ENCODE results near the gene RPTOR.

RPTOR gene

DNA sequence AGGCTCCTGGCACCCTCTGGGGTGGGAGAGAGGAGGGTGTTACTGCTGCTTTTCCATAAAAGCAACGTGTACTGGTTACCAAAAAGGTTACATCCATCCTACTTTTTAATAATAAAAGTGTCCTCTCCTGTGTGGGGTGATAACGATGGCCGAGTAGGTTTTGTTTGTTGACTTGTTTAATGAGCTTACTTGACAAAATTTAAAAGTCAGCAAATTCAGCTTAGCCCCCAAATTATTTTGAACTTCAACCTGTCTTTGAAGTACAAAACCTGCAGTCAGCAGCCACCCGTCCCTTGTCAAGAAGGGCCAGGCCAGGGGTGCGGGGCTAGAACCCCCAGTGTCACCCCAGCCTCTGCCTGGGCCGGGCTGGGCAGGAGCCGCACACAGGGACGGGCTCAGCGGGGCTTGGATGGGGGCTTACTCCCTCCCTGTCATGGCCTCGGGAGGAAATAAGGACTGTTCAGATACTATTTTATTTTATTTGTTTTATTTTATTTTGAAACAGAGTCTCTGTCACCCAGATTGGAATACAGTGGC lies 343.1 kb downstream of the RPTOR start:
- Mint-ChIP-seq H3K9me3 (no peaks in the 10 kb centered on the region), H3K4me1 (peaks cover 34% of the 10 kb centered on the region), H3K27me3 (no peaks in the 10 kb centered on the region), H3K36me3 (peaks cover 10% of the 10 kb centered on the region), H3K4me3 (no peak overlapping the region), H3K27ac (no peak overlapping the region)

DNA sequence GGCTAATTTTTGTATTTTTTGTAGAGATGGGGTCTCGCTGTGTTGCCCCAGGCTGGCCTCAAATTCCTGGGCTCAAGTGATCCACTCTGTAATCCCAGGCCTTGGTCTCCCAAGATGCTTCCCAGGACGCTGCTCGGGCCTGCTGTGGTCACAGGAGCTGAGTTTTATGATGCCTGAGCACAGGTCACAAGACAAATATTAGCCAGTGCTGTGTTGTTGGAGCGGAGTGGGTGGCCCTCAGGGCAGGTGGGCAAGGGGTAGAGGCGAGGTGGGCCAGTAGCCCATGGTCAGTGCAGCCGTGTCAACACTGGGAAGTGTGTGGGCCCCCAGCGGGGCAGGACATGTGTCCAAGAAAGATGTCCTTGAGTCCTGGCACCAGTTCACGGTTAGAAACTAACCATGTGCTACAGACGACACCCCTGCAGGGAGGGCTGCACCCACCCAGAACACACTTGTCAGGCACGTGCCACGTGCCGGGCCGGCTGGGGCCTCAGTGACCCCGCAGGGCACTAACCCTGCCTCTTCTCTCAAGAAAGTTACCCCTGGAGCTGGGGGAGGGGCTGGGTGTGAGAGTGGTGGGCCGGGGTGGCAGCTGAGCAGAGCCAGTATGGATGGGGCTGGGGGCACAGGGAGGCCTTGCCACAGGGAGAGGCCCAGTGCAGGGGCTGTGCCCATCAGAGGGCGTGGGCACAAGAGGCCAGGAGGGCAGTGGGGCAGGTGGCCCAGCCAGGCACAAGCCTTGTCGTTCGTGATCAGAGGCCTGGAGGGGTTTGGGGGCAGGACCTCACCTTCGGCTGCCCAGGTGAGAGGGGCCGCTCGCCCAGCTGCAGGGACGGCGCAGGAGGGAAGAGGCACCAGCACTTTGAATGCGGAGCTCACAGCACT lies 343.9 kb downstream of the RPTOR start:
- Mint-ChIP-seq H3K36me3 (peaks cover 11% of the 10 kb centered on the region), H3K27ac (peak overlapping the region; percentile 97), H3K9me3 (no peaks in the 10 kb centered on the region), H3K4me3 (peak overlapping the region; percentile 66), H3K4me1 (peaks cover 42% of the 10 kb centered on the region), H3K27me3 (no peaks in the 10 kb centered on the region)

DNA sequence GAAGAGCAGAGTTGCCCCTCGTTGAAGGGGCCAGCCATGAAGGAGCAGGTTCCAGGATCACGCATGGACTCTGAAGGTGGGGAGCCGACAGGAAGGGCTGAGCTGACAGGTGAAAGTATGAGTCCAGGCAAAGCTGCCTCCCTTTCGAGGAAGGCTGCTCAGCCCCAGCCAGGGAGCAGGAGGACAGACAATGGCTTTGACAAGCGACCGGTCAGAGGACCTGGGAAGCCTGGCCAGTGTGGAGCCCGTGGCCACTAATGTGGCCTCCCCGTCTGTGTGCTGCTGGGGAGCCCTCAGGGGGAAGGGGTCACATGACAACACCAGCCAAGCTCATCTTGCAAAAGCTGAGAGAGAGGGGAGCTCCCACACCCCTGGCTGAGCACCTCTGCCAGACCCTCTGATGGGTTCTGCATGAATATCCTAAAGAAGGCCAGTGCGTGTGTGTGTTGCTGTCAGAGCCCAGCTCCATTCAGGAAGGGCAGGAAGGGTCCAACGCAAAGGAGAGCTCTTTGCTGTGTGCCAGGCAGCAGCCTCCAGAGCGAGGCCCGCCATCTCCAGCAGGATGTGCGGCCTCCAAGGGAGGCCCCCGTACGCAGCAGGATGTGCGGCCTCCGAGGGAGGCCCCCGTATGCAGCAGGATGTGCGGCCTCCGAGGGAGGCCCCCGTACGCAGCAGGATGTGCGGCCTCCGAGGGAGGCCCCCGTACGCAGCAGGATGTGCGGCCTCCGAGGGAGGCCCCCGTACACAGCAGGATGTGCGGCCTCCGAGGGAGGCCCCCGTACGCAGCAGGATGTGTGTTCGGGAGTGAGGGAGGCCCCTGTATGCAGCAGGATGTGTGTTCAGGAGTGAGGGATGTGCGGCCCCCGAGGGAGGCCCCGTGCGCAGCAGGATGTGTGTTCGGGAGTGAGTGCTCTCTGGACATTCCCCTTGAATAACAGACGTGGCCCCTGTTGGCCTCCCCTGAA lies 344.9 kb downstream of the RPTOR start:
- peak overlapping the region; percentile 67 for H3K4me3 Mint-ChIP-seq
- peaks cover 15% of the 10 kb centered on the region for H3K36me3 Mint-ChIP-seq
- no peaks in the 10 kb centered on the region for H3K27me3 Mint-ChIP-seq
- H3K4me1 Mint-ChIP-seq, result peaks cover 51% of the 10 kb centered on the region
- H3K9me3 Mint-ChIP-seq, result no peaks in the 10 kb centered on the region
- H3K27ac Mint-ChIP-seq, result peak overlapping the region; percentile 97

DNA sequence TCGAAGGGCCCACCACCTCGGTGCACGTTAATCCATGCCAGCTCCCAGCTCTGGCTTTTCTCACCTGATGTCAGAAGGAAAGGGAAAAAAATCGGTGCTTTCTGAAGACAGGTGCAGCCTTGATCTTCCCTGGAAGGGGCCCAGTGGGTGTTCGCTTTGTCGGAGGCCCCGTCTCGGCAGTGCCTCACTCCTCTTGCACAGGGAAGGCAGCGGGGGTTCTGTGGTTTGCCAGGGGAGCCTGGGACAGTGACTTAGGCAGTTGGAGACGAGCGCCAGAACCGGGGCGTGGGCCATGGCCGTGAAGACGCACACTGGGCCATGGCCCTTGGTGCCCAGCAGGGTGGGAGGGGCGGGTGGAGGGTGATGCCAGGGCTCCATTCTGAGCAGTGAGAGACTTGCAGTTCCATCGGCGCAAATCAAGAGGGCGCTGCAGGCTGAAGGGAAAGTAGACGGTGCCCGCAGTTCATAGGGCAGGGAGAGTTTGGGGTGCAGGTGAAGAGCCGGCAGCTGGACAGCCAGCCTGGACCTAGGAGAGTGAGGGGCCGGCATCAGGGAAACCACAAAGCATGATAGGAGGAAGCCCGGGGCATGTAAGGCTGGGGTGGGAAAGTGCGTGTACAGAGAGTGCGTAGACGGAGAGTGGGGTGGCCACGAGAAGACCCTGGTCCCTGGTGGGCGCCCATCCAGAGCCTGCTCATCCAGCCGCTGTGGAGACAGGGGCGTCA lies 345.7 kb downstream of the RPTOR start:
- Mint-ChIP-seq H3K27ac (peak overlapping the region; percentile 91), H3K36me3 (peaks cover 21% of the 10 kb centered on the region), H3K27me3 (no peaks in the 10 kb centered on the region), H3K9me3 (no peaks in the 10 kb centered on the region), H3K4me1 (peaks cover 58% of the 10 kb centered on the region), H3K4me3 (peak overlapping the region; percentile 71)

DNA sequence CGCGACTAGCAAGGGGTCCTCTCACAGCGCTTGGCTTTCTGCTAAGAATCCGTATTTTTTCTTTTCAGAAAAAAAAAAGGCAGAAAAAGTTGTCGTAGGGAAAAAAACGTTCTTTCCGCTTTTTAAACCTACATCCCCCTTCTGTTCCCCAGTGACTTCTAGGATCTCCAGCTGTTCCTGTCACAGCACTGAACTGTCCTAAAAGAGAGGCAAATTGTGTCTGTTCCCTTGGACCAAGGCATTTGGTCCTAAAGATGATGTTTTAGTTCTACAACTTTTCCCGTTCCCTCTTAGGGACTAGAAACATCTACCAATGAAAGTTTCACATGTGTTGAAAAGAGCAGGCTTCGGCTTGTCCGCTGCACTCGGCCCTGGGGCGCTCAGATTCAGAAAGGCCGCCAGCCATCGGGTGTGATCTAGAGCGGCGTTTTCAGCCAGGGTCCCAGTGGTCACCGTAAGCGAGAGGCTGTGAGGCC lies 346.3 kb downstream of the RPTOR start:
- H3K4me1 Mint-ChIP-seq, result peaks cover 64% of the 10 kb centered on the region
- H3K27me3 Mint-ChIP-seq, result no peaks in the 10 kb centered on the region
- peak overlapping the region; percentile 91 for H3K27ac Mint-ChIP-seq

DNA sequence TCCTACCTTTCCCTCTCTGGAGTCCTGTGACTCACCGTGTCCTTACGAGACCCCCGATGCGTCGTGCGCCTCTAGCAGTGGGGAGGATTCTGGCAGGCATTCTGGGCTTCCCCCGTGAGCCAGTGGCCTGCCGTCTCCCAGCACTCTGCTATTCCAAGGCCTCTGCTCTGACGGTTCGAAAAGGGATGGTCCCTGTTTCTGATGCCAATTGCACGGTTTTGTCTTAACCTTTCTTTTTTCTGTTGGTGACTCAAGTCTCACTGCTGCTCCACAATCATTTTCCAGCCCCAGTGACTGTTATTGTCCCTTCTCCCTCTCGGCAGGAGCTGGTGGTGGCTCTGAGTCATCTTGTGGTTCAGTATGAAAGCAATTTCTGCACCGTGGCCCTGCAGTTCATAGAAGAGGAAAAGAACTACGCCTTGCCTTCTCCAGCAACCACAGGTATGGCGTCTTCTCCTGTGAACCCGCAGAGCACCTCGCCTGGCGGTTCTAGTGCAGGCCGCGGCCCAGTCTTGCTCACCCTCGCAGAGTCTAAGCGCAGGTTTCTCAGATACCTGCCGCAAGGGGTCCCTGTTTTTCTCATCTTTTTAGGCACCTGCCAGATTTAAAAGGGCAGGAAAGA lies 346.9 kb downstream of the RPTOR start:
- Mint-ChIP-seq H3K27ac (peak overlapping the region; percentile 91), H3K9me3 (no peaks in the 10 kb centered on the region), H3K27me3 (no peaks in the 10 kb centered on the region), H3K4me1 (peaks cover 66% of the 10 kb centered on the region), H3K4me3 (peak overlapping the region; percentile 71), H3K36me3 (peaks cover 27% of the 10 kb centered on the region)

More for the DNA sequence above, 346.3 kb downstream of the RPTOR start:
- Mint-ChIP-seq H3K36me3 (peaks cover 25% of the 10 kb centered on the region), H3K9me3 (no peaks in the 10 kb centered on the region), H3K4me3 (peak overlapping the region; percentile 71)

DNA sequence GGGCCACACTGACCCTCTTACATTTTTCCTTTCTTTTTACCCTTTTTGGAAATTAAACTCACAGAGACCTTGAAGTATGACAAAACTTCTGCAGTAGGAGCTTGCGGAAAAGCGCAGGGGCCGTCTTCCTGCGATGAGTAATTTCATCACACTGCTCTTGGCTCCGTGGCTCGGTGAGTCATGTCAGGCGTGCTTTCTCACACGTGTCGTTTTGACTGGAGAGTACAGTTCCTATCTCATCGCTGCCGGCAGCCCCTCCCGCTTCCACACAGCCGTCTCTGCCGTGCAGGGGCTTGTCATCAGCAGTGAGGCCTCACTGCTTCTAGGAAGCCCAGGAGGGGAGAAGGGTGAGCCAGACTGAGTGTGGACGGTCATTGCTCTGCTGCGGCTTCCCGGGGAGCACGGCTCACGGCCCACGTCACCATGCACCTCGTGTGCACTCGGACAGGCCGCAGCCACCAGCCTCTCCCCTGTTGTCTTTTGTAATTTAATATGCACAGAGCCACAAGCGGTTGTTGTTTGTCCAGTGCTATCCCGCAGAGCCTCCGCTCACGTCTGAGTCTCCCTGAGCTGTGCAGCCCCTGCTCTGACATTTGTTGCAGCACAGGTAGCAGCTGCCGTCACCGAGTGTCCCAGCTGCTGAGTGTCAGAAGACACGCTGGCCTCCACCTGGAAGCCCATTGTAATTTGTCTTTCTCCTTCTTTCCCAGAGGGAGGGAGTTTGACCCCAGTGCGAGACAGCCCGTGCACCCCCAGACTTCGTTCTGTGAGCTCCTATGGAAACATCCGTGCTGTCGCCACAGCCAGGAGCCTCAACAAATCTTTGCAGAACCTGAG lies 347.6 kb downstream of the RPTOR start:
- peaks cover 28% of the 10 kb centered on the region for H3K36me3 Mint-ChIP-seq
- H3K9me3 Mint-ChIP-seq, result no peaks in the 10 kb centered on the region
- no peaks in the 10 kb centered on the region for H3K27me3 Mint-ChIP-seq
- peaks cover 66% of the 10 kb centered on the region for H3K4me1 Mint-ChIP-seq
- H3K4me3 Mint-ChIP-seq, result peak overlapping the region; percentile 71
- peak overlapping the region; percentile 91 for H3K27ac Mint-ChIP-seq

DNA sequence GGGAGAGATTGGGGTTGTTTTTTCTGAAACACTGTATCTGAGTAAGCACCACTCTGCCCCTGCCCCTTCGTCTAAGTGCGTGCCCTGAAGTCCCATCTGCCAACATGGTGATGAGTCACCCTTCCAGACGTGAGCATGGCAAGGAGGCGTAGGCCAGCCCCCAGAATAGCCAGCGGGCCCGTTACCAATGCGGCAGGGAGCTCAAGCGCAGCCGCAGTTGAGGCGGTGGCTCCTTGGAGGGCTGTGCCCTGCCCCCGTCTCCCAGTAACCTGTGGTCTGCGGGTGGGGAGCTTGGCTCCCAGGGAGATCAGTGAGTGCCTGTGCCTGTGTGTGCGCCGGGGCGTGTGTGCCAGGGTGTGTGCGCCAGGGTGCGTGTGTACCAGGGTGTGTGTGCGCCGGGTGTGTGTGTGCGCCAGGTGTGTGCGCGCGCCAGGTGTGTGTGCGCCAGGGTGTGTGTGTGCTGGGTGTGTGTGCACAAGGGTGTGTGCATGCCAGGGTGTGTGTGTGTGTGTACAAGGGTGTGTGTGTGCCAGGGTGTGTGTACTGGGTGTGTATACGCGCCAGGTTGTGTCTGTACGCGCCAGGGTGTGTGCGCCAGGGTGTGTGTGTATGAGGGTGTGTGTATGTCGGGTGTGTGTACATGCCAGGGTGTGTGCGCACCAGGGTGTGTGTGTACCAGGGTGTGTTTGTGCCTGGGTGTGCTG lies 348.4 kb downstream of the RPTOR start:
- peak overlapping the region; percentile 91 for H3K27ac Mint-ChIP-seq
- peaks cover 31% of the 10 kb centered on the region for H3K36me3 Mint-ChIP-seq
- H3K4me1 Mint-ChIP-seq, result peaks cover 71% of the 10 kb centered on the region
- H3K27me3 Mint-ChIP-seq, result no peaks in the 10 kb centered on the region
- peak overlapping the region; percentile 71 for H3K4me3 Mint-ChIP-seq
- no peaks in the 10 kb centered on the region for H3K9me3 Mint-ChIP-seq

DNA sequence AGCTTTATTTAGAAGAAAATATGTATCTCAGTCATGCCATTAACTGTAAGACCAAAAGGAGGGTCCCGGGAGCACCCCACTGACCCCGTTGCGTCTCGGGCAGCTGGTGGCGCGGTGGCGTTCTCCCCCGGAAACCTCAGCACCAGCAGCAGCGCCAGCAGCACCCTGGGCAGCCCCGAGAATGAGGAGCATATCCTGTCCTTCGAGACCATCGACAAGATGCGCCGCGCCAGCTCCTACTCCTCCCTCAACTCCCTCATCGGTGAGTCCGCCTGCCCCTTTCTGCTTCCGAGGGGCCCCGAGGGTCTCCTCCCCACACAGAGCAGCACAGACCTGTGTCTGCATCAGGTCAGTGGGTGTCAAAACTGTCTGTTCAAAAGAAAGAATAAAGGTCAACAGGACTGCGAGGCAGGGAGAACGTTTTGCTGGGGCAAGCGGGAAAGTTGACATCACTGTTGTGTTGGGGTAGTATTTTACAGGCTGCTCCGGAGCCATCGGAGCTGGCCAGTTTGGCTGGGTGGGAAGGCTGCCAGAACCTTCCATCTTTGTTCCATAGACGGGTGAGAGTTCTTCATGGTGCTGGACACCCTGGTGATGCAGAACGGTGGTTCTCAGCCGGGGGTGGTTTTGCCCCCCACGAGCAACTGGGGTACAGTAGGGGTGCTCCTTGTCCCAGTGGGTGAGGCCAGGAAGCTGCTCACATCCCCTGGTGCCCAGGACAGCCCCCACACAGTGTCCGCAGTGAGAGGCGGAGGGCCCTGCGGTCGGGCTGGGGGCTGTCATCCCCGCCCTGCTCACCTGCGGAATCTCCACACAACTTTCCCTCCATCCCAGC lies 349.2 kb downstream of the RPTOR start:
- Mint-ChIP-seq H3K4me1 (peaks cover 76% of the 10 kb centered on the region), H3K27me3 (no peaks in the 10 kb centered on the region), H3K36me3 (peaks cover 32% of the 10 kb centered on the region), H3K4me3 (peak overlapping the region; percentile 71), H3K9me3 (no peaks in the 10 kb centered on the region), H3K27ac (peak overlapping the region; percentile 96)

DNA sequence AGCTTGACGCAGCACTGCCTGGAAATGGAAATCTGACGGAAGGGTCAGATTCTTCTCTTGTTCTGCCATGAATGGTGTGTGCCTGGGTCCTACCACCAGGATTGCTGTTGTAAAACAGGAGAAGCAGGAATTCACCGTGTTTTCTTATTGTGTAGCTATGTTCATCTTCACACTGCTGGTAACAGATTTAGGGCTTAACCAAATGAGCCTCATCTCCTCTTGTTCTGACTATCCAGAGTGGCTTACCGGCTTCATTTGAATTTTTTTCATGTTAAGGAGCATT lies 349.7 kb downstream of the RPTOR start:
- H3K27me3 Mint-ChIP-seq, result no peaks in the 10 kb centered on the region
- H3K9me3 Mint-ChIP-seq, result no peaks in the 10 kb centered on the region
- peak overlapping the region; percentile 96 for H3K27ac Mint-ChIP-seq
- peaks cover 76% of the 10 kb centered on the region for H3K4me1 Mint-ChIP-seq
- H3K4me3 Mint-ChIP-seq, result peak overlapping the region; percentile 66
- H3K36me3 Mint-ChIP-seq, result peaks cover 31% of the 10 kb centered on the region

DNA sequence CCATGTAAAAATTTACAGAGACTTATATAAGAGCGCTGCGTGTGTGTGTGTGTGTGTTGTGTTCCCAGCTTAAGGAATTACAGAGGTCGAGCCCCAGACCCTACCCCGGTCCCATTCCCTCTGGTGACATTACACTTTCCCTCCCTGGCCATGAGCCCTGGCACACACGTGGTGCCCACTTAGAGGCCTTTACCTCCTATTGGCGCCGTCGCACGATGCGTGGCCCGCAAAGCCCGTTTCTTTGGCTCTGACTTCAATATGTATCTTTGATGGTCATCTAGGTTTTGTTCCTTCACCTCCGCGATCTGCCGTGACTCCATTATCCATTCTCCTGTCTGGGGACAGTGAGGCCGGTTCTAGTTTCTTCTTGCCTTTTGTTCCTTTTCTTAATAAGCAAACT lies 350.1 kb downstream of the RPTOR start:
- Mint-ChIP-seq H3K27me3 (no peaks in the 10 kb centered on the region), H3K36me3 (peaks cover 32% of the 10 kb centered on the region), H3K4me1 (peaks cover 80% of the 10 kb centered on the region), H3K9me3 (no peaks in the 10 kb centered on the region), H3K27ac (peak overlapping the region; percentile 96), H3K4me3 (peak overlapping the region; percentile 66)

DNA sequence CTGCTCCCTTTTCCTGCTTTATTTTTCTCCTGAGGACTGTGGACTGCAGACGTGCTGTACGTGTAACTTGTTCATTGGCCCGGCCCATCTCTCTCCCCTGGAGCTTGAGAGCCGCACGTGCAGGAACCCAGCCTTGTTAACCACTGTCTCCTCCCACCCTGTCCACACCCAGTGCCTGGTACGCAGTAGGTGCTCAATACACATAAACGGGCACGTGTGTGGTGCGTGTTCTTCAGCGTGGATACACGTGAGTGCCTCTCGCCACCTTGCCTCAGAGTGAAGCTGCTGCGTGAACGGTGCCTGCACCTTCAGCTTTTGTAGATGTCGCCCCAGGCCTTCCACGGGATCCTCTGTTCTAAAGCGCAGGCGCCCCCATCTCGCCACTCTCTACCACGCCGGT lies 350.7 kb downstream of the RPTOR start:
- Mint-ChIP-seq H3K27ac (peak overlapping the region; percentile 96), H3K9me3 (no peaks in the 10 kb centered on the region), H3K4me1 (peaks cover 76% of the 10 kb centered on the region), H3K36me3 (peaks cover 34% of the 10 kb centered on the region), H3K27me3 (no peaks in the 10 kb centered on the region), H3K4me3 (peak overlapping the region; percentile 62)

DNA sequence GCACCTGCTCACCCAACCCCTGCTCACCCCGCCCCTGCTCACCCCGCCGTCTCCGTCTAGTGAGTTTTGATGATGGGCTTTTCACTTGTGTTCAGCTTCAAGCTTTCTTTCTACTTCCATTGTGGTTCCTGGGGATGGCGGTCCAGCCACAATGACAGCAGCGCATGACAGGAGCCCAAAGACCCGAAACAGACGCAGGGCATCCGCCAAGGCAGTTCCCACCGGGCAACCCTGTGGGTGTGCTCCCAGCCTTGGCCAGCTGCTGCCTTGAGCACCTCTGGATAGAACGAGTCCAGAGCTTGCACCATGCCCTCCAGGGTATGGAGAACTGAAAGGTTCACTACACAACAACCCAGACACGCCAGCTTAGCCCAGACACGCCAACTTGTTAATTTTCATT lies 354.1 kb downstream of the RPTOR start:
- Mint-ChIP-seq H3K4me3 (no peak overlapping the region), H3K36me3 (peaks cover 33% of the 10 kb centered on the region), H3K9me3 (no peaks in the 10 kb centered on the region), H3K27ac (peak overlapping the region; percentile 51), H3K27me3 (no peaks in the 10 kb centered on the region), H3K4me1 (peaks cover 57% of the 10 kb centered on the region)
